Mesendoderm (in vitro differentiated cells): ENCODE data around the gene TRAPPC10.

Experiments
- DNase-seq: peaks from one replicate; pipeline ENCODE4 v3.0.0; 2013
- H2AK5ac ChIP-seq: 2 replicates; pipeline ENCODE4 v1.6.1; 2013; ENCODE audit warnings: low read length, inconsistent platforms
- H2BK120ac ChIP-seq: 2 replicates; pipeline ENCODE4 v1.6.1; 2013; ENCODE audit warnings: low read depth, mild to moderate bottlenecking, low read length, moderate library complexity, mixed read lengths
- H2BK15ac ChIP-seq: replicated peaks from 2 replicates; pipeline ENCODE4 v1.6.1; 2013; ENCODE audit warnings: low read depth, mild to moderate bottlenecking, moderate library complexity
- H2BK5ac ChIP-seq: 2 replicates; pipeline ENCODE4 v1.6.1; 2013; ENCODE audit warnings: low read length, inconsistent platforms
- H3K18ac ChIP-seq: 2 replicates; pipeline ENCODE4 v1.6.1; 2013; ENCODE audit warnings: mild to moderate bottlenecking, low read length, mixed read lengths
- H3K23ac ChIP-seq: one replicate; pipeline ENCODE4 v1.6.1; 2013; ENCODE audit warnings: low read length
- H3K27ac ChIP-seq: 2 replicates; pipeline ENCODE4 v1.5.1; 2013; ENCODE audit warnings: low read depth, mild to moderate bottlenecking, inconsistent platforms, low read length, moderate library complexity
- H3K27me3 ChIP-seq: 2 replicates; pipeline ENCODE4 v1.6.1; 2013; ENCODE audit warnings: low read length, control low read depth, mild to moderate bottlenecking, inconsistent platforms; ENCODE audit not compliant: insufficient read depth, poor library complexity
- H3K36me3 ChIP-seq: 2 replicates; pipeline ENCODE4 v1.6.1; 2013; ENCODE audit warnings: low read length, inconsistent platforms; ENCODE audit not compliant: control insufficient read depth, insufficient read depth
- H3K4ac ChIP-seq: one replicate; pipeline ENCODE4 v1.6.1; 2013; ENCODE audit warnings: low read depth, mild to moderate bottlenecking, low read length, moderate library complexity
- H3K4me1 ChIP-seq: 2 replicates; pipeline ENCODE4 v1.6.1; 2013; ENCODE audit warnings: low read depth, low read length, inconsistent platforms; ENCODE audit not compliant: control insufficient read depth
- H3K4me2 ChIP-seq: 2 replicates; pipeline ENCODE4 v1.6.1; 2013; ENCODE audit warnings: low read length
- H3K4me3 ChIP-seq: 2 replicates; pipeline ENCODE4 v1.5.1; 2013; ENCODE audit warnings: mild to moderate bottlenecking, low read length
- H3K56ac ChIP-seq: one replicate; pipeline ENCODE4 v1.6.1; 2013; ENCODE audit warnings: low read length
- H3K79me1 ChIP-seq: 2 replicates; pipeline ENCODE4 v1.6.1; 2013; ENCODE audit warnings: low read length, inconsistent platforms
- H3K79me2 ChIP-seq: 2 replicates; pipeline ENCODE4 v1.6.1; 2013; ENCODE audit warnings: mild to moderate bottlenecking, low read length; ENCODE audit not compliant: control insufficient read depth, insufficient read depth
- H3K9ac ChIP-seq: 2 replicates; pipeline ENCODE4 v1.6.1; 2013; ENCODE audit warnings: low read length, inconsistent platforms
- H4K5ac ChIP-seq: one replicate; pipeline ENCODE4 v1.6.1; 2013; ENCODE audit warnings: low read length
- H4K8ac ChIP-seq: one replicate; pipeline ENCODE4 v1.6.1; 2013; ENCODE audit warnings: low read depth, mild to moderate bottlenecking, control low read depth, low read length, moderate library complexity
- WGBS: extraction: QIAGEN DNeasy Blood & Tissue Kit; methylation state at CpG from one replicate; pipeline ENCODE4 v1.1.7; 2013; ENCODE audit warnings: low lambda C conversion rate, missing lambda C conversion rate; ENCODE audit not compliant: insufficient coverage; ENCODE audit errors: extremely low coverage; 5-methylcytosine and 5-hydroxymethylcytosine counted together

TRAPPC10 gene

DNA sequence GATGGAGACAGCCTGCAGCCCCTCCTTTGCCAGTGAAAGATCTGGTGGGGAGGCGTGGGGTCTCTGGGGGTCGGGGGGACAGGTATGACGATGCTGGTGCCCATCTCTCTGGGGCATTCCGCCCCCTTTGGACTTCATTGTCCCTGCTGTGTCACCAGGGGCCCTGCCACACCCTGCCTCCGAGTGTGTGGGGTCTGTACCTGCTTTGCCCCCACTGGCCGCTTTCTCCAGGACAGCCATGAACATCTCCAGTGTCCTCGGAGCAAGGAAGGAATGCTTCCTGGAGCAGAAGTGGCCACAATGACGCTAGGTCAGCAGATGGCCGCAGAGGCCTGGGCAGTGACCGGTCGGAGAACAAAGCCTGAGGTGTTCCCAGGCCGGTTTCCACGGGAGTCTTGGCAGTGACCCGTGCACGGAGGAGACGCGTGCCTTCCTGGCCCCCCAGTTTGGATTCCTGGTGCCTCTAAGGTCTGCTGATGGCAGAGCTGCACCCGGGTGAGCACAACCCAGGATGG, 18.6 kb upstream of the TRAPPC10 start:
- no peaks in the 10 kb centered on the region for H3K4me1 ChIP-seq
- no peak overlapping the region for H2BK5ac ChIP-seq
- H2BK15ac ChIP-seq: no peak overlapping the region
- no peaks in the 10 kb centered on the region for H3K36me3 ChIP-seq
- H3K56ac ChIP-seq: no peak overlapping the region
- no peak overlapping the region for H2BK120ac ChIP-seq
- no peak overlapping the region for H3K4ac ChIP-seq
- WGBS: no CpG with 5 or more reads among the region's 18 CpGs
- H3K79me1 ChIP-seq: no peaks in the 10 kb centered on the region
- H3K79me2 ChIP-seq: no peaks in the 10 kb centered on the region
- no peak overlapping the region for H2AK5ac ChIP-seq
- H4K8ac ChIP-seq: no peak overlapping the region
- H3K23ac ChIP-seq: no peak overlapping the region
- H3K27ac ChIP-seq: no peak overlapping the region
- no peak for DNase-seq
- no peaks in the 10 kb centered on the region for H3K27me3 ChIP-seq
- H3K4me3 ChIP-seq: no peak overlapping the region
- H3K9ac ChIP-seq: no peak overlapping the region
- H4K5ac ChIP-seq: no peak overlapping the region
- no peak overlapping the region for H3K18ac ChIP-seq
- no peak overlapping the region for H3K4me2 ChIP-seq

DNA sequence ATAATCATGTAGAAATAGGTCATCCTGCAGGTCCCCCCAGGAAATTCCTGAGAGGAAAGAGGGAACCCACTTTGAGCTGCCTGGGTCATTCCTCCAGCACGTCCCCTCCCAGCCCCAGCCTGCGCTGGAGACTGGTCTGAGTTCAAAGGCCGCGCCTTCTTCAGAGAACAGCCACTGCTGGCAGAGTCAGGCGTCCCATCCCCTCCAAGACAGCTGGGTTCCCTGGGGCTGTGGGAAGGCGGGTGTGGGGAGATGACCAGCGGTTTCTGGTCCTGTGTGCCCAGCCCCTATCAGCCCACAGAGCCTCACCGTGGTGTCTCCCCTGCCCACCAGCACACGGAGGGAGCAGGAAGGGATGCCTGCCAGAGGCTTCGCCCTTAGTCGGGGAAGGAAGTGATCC, 18.0 kb upstream of the TRAPPC10 start:
- no peak overlapping the region for H3K27ac ChIP-seq
- no peaks in the 10 kb centered on the region for H3K36me3 ChIP-seq
- WGBS: no CpG with 5 or more reads among the region's 11 CpGs
- no peak overlapping the region for H3K4ac ChIP-seq
- H3K18ac ChIP-seq: no peak overlapping the region
- no peak overlapping the region for H4K5ac ChIP-seq
- no peak overlapping the region for H3K56ac ChIP-seq
- no peak overlapping the region for H3K23ac ChIP-seq
- no peak overlapping the region for H2AK5ac ChIP-seq
- H3K27me3 ChIP-seq: no peaks in the 10 kb centered on the region
- H2BK120ac ChIP-seq: no peak overlapping the region
- H3K79me1 ChIP-seq: no peaks in the 10 kb centered on the region
- no peaks in the 10 kb centered on the region for H3K79me2 ChIP-seq
- H3K9ac ChIP-seq: no peak overlapping the region
- no peak overlapping the region for H4K8ac ChIP-seq
- no peak for DNase-seq
- no peak overlapping the region for H2BK5ac ChIP-seq
- no peak overlapping the region for H3K4me3 ChIP-seq
- no peak overlapping the region for H3K4me2 ChIP-seq
- no peak overlapping the region for H2BK15ac ChIP-seq
- H3K4me1 ChIP-seq: no peaks in the 10 kb centered on the region

DNA sequence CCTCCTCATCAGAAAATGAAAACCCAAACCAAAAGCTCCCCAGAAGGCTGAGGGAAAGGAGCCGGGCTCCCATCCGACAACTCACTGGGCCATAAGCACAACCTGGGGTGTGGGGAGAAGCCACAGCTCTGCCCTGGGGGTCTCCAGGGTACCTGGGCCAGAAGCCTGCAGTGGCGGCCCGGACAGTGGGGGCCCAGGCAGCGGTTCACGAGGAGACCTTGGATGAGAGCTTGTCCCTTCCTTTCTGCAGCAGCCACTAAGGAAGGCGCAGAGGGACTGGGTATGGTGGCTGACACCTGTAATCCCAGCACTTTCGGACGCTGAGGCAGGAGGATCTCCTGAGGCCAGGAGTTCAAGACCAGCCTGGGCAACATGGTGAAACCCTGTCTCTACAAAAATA, 17.5 kb upstream of the TRAPPC10 start:
- no peaks in the 10 kb centered on the region for H3K79me2 ChIP-seq
- no peak overlapping the region for H3K9ac ChIP-seq
- H2AK5ac ChIP-seq: no peak overlapping the region
- H2BK15ac ChIP-seq: no peak overlapping the region
- H3K23ac ChIP-seq: no peak overlapping the region
- H2BK120ac ChIP-seq: no peak overlapping the region
- H3K4ac ChIP-seq: no peak overlapping the region
- H3K18ac ChIP-seq: no peak overlapping the region
- no peak overlapping the region for H3K56ac ChIP-seq
- H3K36me3 ChIP-seq: no peaks in the 10 kb centered on the region
- WGBS: no CpG with 5 or more reads among the region's 9 CpGs
- no peak overlapping the region for H3K4me2 ChIP-seq
- H2BK5ac ChIP-seq: no peak overlapping the region
- no peak overlapping the region for H4K5ac ChIP-seq
- H3K27me3 ChIP-seq: no peaks in the 10 kb centered on the region
- H4K8ac ChIP-seq: no peak overlapping the region
- no peak for DNase-seq
- no peak overlapping the region for H3K4me3 ChIP-seq
- H3K4me1 ChIP-seq: no peaks in the 10 kb centered on the region
- H3K27ac ChIP-seq: no peak overlapping the region
- H3K79me1 ChIP-seq: no peaks in the 10 kb centered on the region

DNA sequence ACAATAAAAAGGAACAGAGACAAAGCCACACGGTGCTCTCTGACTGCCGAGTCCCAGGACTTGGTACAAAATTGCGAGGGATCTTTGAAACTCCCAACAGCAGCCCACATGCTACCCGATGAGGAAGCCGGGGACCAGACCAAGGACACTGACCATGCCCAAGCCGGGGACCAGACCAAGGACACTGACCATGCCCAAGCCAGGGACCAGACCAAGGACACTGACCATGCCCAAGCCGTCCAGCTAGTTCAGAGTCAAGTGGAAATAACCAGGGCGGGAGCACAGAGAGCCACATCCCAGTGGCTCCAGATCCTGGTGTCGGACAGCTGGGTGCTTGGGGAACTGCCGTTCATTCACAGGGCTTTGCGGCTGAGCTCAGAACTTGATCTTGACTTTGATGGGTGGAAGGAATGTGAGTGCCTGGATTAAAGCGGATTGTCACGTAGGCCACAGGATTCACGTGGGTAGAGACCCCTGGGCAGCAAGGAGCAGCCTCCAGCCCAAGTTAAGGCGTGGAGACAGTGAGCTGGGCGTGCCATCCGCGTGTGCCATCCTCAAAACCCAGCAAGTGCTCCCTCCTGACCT, 16.5 kb upstream of the TRAPPC10 start:
- H3K4me2 ChIP-seq: no peak overlapping the region
- no peak overlapping the region for H3K4me3 ChIP-seq
- no peak overlapping the region for H2BK5ac ChIP-seq
- no peak overlapping the region for H4K5ac ChIP-seq
- H2AK5ac ChIP-seq: no peak overlapping the region
- H3K27me3 ChIP-seq: no peaks in the 10 kb centered on the region
- no peak overlapping the region for H2BK120ac ChIP-seq
- H3K4me1 ChIP-seq: no peaks in the 10 kb centered on the region
- H3K27ac ChIP-seq: no peak overlapping the region
- H3K23ac ChIP-seq: no peak overlapping the region
- DNase-seq: no peak
- no peak overlapping the region for H3K18ac ChIP-seq
- WGBS: no CpG with 5 or more reads among the region's 18 CpGs
- H3K4ac ChIP-seq: no peak overlapping the region
- H4K8ac ChIP-seq: no peak overlapping the region
- H3K79me1 ChIP-seq: no peaks in the 10 kb centered on the region
- H3K36me3 ChIP-seq: no peaks in the 10 kb centered on the region
- H3K56ac ChIP-seq: no peak overlapping the region
- no peak overlapping the region for H3K9ac ChIP-seq
- H2BK15ac ChIP-seq: no peak overlapping the region
- no peaks in the 10 kb centered on the region for H3K79me2 ChIP-seq

DNA sequence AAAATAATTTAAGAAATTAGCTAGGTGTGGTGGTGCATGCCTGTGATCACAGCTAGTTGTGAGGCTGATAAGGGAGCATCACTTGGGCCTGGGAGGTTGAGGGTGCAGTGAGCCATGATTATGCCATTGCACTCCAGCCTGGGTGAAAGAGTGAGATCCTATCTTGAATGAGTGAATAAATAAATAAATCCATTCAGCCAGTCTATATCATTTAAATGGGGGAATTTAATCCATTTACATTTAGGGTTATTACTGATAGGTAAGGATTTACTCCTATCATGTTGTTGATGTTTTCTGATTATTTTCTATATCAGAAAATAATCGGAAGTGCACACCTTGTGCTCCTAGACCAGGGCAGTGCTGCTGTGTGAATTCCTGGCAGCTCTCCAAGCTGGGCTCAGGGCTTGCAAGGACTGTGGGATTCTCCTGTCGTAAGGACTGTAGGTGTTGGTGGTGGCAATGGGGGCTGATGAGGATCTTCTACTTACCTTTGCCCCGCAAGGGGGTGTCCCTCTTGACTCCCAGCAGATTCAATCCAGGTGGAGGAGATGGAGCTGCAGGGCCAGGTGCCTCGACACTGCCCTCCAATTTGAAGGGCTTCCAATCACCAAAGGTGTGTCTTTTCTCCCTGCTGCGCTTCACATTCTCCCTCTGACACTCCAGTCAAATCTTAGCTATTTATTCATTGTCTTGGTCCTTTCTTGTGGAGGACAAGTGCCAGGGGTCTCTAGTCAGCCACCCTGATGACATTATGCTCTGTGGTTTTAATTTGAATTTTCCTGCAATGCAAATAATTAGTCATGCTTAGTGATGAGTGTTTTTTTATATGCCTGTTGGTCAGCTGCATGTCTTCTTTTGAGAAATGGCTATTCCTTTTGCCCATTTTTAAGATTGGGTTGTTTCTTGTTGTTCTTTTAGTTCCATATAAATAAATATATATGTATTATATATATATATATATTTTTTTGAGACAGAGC, 14.1 kb upstream of the TRAPPC10 start:
- H2BK15ac ChIP-seq: no peak overlapping the region
- no peak overlapping the region for H2BK5ac ChIP-seq
- H3K27ac ChIP-seq: no peak overlapping the region
- no peak overlapping the region for H2BK120ac ChIP-seq
- H3K27me3 ChIP-seq: no peaks in the 10 kb centered on the region
- no peaks in the 10 kb centered on the region for H3K4me1 ChIP-seq
- H3K4me2 ChIP-seq: no peak overlapping the region
- no peak overlapping the region for H3K23ac ChIP-seq
- H4K5ac ChIP-seq: no peak overlapping the region
- H3K79me2 ChIP-seq: no peaks in the 10 kb centered on the region
- no peak overlapping the region for H3K18ac ChIP-seq
- no peak overlapping the region for H2AK5ac ChIP-seq
- WGBS: no CpG with 5 or more reads among the region's 5 CpGs
- H3K4ac ChIP-seq: no peak overlapping the region
- H3K79me1 ChIP-seq: no peaks in the 10 kb centered on the region
- no peaks in the 10 kb centered on the region for H3K36me3 ChIP-seq
- no peak overlapping the region for H3K4me3 ChIP-seq
- no peak for DNase-seq
- H3K9ac ChIP-seq: no peak overlapping the region
- H4K8ac ChIP-seq: no peak overlapping the region
- no peak overlapping the region for H3K56ac ChIP-seq
